H1 (cell line): Measurements from ENCODE around the gene ADRM1.

ENCODE experiments used
- HDAC2 ChIP-seq, 2 experiments: fragments of 300-600 bp in 1 of 2; sonication (generic) in 1 of 2; IDR thresholded peaks; 2 replicates each; pipeline ENCODE4 v1.6.1; 2011 to 2012; ENCODE audit warnings: low read depth in 2 of 2, low read length in 2 of 2, mild to moderate bottlenecking in 2 of 2, moderate library complexity in 2 of 2, borderline replicate concordance in 1 of 2, inconsistent platforms in 1 of 2
- POLR2A ChIP-seq, 2 experiments: IDR thresholded peaks; 1 replicate in 1 of 2; 2 replicates in 1 of 2; pipeline ENCODE4 v1.6.1; 2011; ENCODE audit warnings: low read depth in 2 of 2, low read length in 2 of 2, mild to moderate bottlenecking in 2 of 2; ENCODE audit errors: control extremely low read depth in 1 of 2

DNA sequence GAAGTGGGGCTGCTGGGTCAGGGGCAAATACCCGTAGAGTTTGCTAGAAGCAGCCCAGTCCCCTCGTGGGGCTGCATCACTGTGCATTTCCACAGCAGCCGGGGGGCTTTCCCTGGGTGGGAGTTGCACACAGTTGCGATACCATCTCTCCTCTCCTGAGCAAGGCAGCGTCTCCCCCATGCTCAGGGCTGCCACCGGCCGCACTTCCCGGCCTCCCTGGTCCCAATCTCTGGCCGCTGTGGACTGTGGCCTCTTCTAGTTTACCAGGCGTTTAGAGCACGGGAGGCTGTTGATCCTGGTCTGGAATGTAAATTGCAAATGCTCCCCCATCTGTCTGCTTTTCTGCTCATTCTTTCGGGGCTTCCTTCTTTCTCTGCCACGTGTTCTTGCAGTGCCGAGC is 33.4 kb upstream of the ADRM1 start:
- TF ChIP-seq HDAC2 (IDR thresholded peaks at IDR 0.05; ENCODE audit: borderline replicate concordance in 1 of 2, low read depth in 2 of 2, low read length in 2 of 2) (no peak), POLR2A (IDR thresholded peaks at IDR 0.05; ENCODE audit: control extremely low read depth in 1 of 2, low read depth in 2 of 2, low read length in 2 of 2) (no peak)
